GM12865 (cell line): ENCODE results near the gene RAPGEF1.

ENCODE experiments used
- DNase-seq: peaks from one replicate; pipeline ENCODE4 v3.0.0; 2010; ENCODE audit warnings: low read depth
- H3K4me3 ChIP-seq: 2 replicates; pipeline ENCODE4 v1.5.1; 2011; ENCODE audit warnings: mild to moderate bottlenecking, low read depth, low read length, control low read depth
- CTCF ChIP-seq: IDR thresholded peaks from 2 replicates; pipeline ENCODE4 v1.5.1; 2011; ENCODE audit warnings: low read length, control low read depth, low read depth, inconsistent platforms; ENCODE audit not compliant: insufficient read depth; ENCODE audit errors: missing control alignments

RAPGEF1 gene

GRCh38 chr9:131679261-131680020 is 60.4 kb downstream of the RAPGEF1 start:
- TF ChIP-seq CTCF: no peak
- no peak overlapping the region for H3K4me3 ChIP-seq
- DNase-seq: no peak

- H3K4me3 ChIP-seq: peak overlapping the region; percentile 93
- TF ChIP-seq CTCF: no peak
- peak; percentile 94 for DNase-seq
Observed at GRCh38 chr9:131678499-131679111, 61.3 kb downstream of the RAPGEF1 start.

GRCh38 chr9:131677444-131678180 is 62.3 kb downstream of the RAPGEF1 start:
- H3K4me3 ChIP-seq: peak overlapping the region; percentile 93
- peak; percentile 83 for DNase-seq
- TF ChIP-seq CTCF: no peak

GRCh38 chr9:131677049-131677443 is 62.8 kb downstream of the RAPGEF1 start:
- peak overlapping the region; percentile 93 for H3K4me3 ChIP-seq
- no peak for DNase-seq
- no peak for TF ChIP-seq CTCF

- TF ChIP-seq CTCF: no peak
- peak overlapping the region; percentile 93 for H3K4me3 ChIP-seq
- peak; percentile 86 for DNase-seq
Observed at GRCh38 chr9:131676431-131676972, 63.4 kb downstream of the RAPGEF1 start.

GRCh38 chr9:131675437-131676022 is 64.3 kb downstream of the RAPGEF1 start:
- no peak for TF ChIP-seq CTCF
- H3K4me3 ChIP-seq: peak overlapping the region; percentile 93
- no peak for DNase-seq
